ENCODE measurements around the gene MCAM.
A peak's percentile ranks its signal among the peaks of the same experiment; 100 is the strongest.

Gene MCAM, protein sequence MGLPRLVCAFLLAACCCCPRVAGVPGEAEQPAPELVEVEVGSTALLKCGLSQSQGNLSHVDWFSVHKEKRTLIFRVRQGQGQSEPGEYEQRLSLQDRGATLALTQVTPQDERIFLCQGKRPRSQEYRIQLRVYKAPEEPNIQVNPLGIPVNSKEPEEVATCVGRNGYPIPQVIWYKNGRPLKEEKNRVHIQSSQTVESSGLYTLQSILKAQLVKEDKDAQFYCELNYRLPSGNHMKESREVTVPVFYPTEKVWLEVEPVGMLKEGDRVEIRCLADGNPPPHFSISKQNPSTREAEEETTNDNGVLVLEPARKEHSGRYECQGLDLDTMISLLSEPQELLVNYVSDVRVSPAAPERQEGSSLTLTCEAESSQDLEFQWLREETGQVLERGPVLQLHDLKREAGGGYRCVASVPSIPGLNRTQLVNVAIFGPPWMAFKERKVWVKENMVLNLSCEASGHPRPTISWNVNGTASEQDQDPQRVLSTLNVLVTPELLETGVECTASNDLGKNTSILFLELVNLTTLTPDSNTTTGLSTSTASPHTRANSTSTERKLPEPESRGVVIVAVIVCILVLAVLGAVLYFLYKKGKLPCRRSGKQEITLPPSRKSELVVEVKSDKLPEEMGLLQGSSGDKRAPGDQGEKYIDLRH

DNA sequence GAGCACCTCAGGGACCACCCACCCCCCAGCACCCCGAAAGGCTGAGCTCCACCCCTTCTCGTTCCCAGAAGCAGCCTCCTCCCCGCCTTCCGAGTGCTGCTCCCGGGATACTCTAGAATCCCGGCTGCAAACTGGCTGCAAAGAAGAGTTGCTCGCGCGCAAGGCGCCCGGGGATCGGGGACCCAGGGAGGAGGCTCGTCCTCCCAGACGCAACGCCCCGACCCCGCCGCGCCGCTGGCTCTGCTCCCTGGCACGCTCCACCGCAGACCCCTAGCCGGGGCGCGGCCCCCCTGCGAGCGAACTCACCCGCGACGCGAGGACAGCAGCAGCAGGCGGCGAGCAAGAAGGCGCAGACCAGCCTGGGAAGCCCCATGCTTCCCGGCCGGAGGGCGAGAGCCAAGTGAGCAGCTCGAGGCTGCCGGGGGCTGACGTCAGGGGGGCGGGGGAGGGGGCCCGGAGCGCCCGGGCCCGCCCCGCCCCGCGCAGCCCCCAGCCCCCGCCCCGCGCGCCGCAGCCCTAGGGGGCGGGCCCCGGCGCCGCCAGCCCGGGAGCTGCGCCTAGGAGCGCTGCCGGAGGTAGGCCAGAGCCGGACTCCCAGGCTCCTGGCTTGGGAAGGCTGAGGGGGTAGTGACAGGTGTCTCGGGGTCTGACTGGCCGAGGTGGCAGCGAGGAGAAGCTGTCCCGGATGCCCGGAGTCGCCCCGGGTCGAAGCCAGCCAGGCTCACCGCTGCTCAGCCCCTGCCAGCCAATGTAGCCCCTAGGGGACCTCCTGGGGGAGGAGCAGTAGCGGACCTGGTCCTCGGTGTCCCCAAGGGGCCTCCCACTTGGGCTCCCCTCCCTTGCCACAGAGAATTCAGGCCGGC is at the start of gene MCAM:
Gene MCAM (minus strand): TSS at position 402 of the 863 bp plus-strand sequence. CDS start 29 bp downstream, at position 373.
- H3K27ac Mint-ChIP-seq, result no peak within 1 kb of the TSS
- peaks cover 37% of the 10 kb centered on the region for H3K27me3 Mint-ChIP-seq (ENCODE audit: low read depth)
- peaks cover 21% of the 10 kb centered on the region for H3K4me1 Mint-ChIP-seq (ENCODE audit: low read depth)
- peak within 1 kb of the TSS; percentile 50 for H3K4me3 Mint-ChIP-seq
- no peak for DNase-seq (ENCODE audit: low spot score)
- H3K36me3 Mint-ChIP-seq (ENCODE audit: low read depth), result no peaks in the 10 kb centered on the region
- no peaks in the 10 kb centered on the region for H3K9me3 Mint-ChIP-seq

DNA sequence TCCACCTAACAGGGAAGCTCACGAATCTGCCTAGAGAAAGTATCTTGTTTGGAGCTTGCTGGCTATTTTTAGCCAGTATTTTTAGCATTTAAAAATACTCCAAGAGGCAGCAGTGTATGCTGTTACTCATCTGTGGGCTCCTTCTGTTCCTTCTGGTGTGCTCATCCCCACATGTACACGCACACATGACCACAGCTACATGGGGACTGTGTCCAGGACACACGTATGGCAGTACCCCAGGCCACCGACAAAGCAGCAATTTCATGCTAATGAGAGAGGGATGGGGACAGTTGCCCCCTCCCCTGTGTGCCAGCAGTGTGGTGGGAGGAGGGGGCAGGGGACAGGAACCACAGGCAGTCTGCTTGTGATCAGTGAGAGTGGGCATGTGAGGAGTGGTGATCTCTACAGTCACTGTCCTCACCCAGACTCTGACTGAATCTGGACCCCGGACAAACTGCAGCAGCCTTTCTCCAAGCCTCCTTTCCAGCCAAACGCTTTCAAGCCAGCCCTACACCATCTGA is 48.2 kb upstream of the MCAM start:
- Mint-ChIP-seq H3K27ac (no peak overlapping the region), H3K9me3 (no peaks in the 10 kb centered on the region), H3K4me3 (peak overlapping the region; percentile 87)

DNA sequence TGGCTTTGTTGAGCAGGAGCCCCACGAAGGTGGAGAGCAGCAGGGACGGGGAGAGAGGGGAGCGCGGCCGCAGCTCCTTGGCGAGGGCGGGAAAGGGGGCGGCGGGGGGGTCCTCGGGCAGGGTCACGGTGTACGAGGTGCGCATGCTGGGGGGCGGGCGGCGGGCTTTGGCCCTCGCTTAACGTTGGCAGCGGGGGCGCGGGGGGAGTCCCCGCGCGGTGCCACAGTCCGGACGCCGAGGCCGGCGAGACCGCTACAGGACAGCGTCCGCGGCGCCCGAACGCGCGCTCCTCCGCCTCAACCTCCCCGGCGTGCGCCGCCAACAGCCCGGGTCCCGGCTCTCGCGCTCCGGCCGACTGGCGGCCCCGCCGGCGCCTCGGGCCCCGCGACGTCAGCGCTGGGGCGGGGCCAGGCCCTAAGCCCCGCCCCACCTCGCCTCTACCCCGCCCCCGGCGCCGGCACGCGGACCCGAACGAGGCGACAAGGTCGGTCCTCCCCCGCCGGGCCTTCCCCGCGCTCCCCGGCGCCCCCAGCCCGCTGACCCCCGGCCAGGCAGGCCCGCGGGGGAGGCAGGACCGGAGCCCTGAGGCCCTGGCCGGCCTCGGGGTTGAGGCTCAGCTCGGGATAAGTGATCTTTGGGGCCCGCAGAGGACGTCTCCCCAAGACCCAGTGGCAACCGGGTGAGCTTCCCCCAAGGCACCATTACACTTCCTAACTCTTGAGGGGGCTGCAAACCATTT is 47.1 kb upstream of the MCAM start:
- H3K36me3 Mint-ChIP-seq (ENCODE audit: low read depth), result no peaks in the 10 kb centered on the region
- peak overlapping the region; percentile 87 for H3K4me3 Mint-ChIP-seq
- H3K4me1 Mint-ChIP-seq (ENCODE audit: low read depth), result peaks cover 10% of the 10 kb centered on the region
- H3K9me3 Mint-ChIP-seq, result no peaks in the 10 kb centered on the region
- no peak overlapping the region for H3K27ac Mint-ChIP-seq
- DNase-seq (ENCODE audit: low spot score), result peak; percentile 60
- peaks cover 35% of the 10 kb centered on the region for H3K27me3 Mint-ChIP-seq (ENCODE audit: low read depth)

More for the DNA sequence above, 48.2 kb upstream of the MCAM start:
- Mint-ChIP-seq H3K4me1 (ENCODE audit: low read depth) (peaks cover 5% of the 10 kb centered on the region), H3K27me3 (ENCODE audit: low read depth) (peaks cover 35% of the 10 kb centered on the region), H3K36me3 (ENCODE audit: low read depth) (no peaks in the 10 kb centered on the region)
- no peak for DNase-seq (ENCODE audit: low spot score)

DNA sequence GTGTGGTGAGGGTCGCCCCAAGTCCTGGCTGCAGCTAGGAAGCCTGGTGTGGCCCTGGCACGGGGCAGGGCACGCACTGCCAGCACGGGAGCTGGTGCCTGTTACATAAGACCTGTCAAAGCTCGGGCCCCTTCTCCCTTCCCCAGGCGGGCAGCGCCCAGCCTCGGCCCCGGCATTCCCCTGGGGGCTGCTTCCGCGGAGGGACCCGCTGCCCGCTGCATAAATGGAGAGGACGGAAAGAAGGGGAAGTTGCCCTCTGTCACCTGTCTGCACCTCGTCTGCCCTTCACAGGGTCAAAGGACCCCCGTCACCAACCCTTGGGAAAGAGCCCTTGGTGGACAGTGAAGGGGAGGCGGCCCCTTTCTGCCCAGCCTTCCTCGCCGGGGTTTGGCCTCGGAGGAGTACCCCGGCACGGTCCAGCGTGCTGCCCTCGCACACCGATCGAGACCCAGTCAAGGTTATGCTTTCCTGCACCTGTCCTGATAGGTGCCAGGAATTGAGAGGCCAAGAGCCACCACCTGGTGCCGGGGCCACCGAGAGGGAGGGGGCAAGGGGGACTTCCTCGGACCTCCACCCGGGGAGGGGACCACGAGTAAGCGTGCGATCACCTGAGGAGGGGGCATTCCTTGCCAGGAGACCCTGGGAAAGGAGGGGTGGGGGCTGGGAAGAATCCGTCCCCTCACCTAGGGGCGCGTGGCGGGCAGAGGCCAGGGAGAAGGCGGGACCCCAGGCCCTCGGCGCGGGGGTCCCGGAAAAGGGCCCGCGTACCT is 46.3 kb upstream of the MCAM start:
- Mint-ChIP-seq H3K4me1 (ENCODE audit: low read depth) (peaks cover 10% of the 10 kb centered on the region), H3K27me3 (ENCODE audit: low read depth) (peaks cover 35% of the 10 kb centered on the region), H3K27ac (no peak overlapping the region), H3K4me3 (peak overlapping the region; percentile 36), H3K36me3 (ENCODE audit: low read depth) (no peaks in the 10 kb centered on the region), H3K9me3 (no peaks in the 10 kb centered on the region)
- no peak for DNase-seq (ENCODE audit: low spot score)

DNA sequence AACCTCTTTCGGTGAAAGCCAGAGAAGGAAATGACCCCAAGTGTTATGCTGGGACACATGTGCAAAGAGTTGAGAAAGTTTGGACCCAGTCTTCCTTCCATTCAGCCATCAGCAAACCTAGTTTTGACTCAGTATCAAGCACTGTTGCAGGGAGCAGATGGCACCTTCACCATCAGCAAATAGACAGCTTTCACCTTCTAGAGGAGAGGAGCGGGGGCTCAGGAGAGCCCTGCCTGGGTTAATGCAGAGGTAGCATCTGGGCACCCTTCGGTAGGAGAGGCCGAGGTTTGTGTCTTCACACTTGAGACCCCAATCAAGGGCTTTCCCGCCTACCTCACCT is 45.8 kb upstream of the MCAM start:
- H3K4me1 Mint-ChIP-seq (ENCODE audit: low read depth), result peaks cover 10% of the 10 kb centered on the region
- H3K27me3 Mint-ChIP-seq (ENCODE audit: low read depth), result peaks cover 35% of the 10 kb centered on the region
- no peaks in the 10 kb centered on the region for H3K36me3 Mint-ChIP-seq (ENCODE audit: low read depth)
- no peak overlapping the region for H3K27ac Mint-ChIP-seq
- H3K9me3 Mint-ChIP-seq, result no peaks in the 10 kb centered on the region
- no peak for DNase-seq (ENCODE audit: low spot score)
- no peak overlapping the region for H3K4me3 Mint-ChIP-seq

DNA sequence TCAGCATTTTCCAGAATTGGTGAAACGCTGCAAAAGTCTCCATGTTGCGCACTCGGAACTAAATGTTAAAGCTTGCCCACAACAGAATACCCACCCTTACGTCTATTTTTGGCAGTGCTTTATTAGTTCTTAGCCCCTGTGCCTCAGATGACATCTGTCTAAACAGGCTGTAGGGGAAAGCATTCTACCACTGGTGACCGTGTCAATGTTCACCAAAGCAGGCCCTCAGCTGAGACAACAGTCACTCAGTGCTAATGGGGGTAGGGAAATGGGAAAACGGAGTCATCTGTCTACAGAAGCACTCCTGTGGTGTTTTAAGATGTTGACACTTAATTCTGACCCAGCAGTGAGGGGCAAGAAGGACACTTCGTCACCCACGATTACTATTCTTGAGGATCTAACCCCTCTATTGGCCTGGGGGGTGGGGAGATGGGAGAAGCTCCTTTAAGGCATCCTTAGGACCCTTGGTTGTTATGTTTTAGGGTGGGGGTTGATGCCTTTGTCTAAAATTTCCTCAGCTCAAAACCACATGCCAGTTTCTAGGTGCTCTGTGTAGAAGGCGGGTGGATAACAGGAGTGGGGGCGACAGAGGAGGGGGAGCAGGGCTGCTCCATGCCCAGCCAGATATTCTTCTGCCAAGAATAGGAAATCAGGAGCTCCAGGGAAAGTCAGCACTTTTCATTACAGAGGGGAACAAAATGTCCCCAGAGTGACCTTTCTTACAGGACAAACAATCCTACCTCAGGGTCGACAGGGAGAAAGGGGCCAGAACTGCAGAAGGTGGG is 45.2 kb upstream of the MCAM start:
- Mint-ChIP-seq H3K4me1 (ENCODE audit: low read depth) (peaks cover 10% of the 10 kb centered on the region), H3K27ac (no peak overlapping the region), H3K4me3 (no peak overlapping the region), H3K9me3 (no peaks in the 10 kb centered on the region), H3K36me3 (ENCODE audit: low read depth) (no peaks in the 10 kb centered on the region), H3K27me3 (ENCODE audit: low read depth) (peaks cover 33% of the 10 kb centered on the region)
- no peak for DNase-seq (ENCODE audit: low spot score)

DNA sequence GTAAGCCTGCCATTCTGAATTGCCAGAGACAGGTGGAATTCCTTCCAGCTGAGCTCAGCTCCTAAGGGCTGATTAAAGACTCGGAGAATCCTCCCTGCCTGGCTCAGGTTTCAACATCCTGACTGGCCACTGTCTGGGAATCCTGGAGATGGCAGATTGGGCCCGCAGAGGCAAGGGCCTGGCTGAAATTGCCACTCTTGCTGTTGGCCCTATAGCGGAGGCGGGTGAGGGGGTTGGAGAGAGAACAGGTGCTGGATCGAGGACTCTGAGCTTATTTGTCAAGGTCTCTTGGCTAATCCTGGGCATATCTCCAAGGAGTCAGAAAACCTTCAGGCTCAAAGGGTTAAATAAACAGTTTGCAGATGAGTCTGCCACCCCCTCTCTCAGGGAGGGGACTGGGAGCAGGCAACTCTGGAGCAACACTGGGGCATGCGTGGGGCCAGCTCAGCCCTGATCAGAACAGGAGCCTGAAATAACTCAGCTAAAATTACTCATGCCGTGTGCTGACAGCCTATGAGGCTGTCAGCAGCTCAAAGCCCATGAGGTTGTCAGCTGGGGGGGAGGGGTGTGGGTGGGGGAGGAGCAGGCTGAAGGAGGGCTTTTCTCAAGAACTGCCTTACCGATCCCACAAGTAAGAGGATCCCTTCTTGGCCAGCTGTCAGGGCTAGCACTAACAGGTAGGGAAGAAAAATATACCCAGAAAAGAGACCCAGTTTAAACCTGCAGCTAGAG is 44.3 kb upstream of the MCAM start:
- Mint-ChIP-seq H3K4me3 (no peak overlapping the region), H3K27ac (no peak overlapping the region), H3K9me3 (no peaks in the 10 kb centered on the region), H3K36me3 (ENCODE audit: low read depth) (no peaks in the 10 kb centered on the region), H3K4me1 (ENCODE audit: low read depth) (peaks cover 13% of the 10 kb centered on the region), H3K27me3 (ENCODE audit: low read depth) (peaks cover 26% of the 10 kb centered on the region)
- peak; percentile 63 for DNase-seq (ENCODE audit: low spot score)

DNA sequence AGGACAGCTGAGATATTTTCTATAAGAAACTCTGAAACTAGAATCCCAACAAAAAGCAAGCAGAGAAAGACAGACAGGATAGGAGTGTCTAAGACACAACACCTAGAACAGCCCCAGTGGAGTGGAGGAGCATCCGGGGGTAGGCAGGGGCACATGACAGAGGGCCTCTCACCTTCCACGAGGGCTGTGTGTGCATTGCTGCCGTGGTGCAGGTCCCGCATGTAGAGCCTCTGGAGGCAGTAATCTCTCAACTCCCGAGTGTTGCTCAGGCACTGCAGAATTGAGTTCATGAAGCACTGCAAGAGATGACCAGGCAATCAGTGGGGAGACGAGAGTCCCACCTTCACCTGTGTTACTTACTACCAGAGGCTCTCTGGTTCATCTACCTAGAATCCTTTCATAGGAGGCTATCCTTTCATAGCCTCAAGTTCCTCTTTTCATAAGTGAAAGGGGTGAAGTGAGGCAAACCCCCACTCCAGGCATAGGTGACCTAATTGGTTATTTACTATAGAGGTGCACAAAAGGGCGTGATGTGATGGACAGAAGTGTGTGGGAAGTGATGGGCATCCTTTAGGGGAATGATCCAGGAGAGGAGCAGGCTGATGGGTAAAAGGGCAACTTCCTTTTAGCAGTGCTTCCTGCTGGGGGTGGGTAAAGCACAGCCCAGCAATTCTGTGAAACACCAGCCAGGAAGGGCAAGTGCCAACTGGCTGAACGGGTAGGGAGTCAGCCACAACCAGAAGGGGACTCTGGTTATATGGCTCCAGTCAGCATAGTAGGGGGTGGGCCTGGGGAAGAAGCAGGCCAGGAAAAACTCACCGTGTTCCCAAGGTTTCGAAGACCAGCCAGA is 42.7 kb upstream of the MCAM start:
- DNase-seq (ENCODE audit: low spot score), result no peak
- H3K27ac Mint-ChIP-seq, result no peak overlapping the region
- no peaks in the 10 kb centered on the region for H3K36me3 Mint-ChIP-seq (ENCODE audit: low read depth)
- H3K9me3 Mint-ChIP-seq, result no peaks in the 10 kb centered on the region
- peaks cover 13% of the 10 kb centered on the region for H3K4me1 Mint-ChIP-seq (ENCODE audit: low read depth)
- no peak overlapping the region for H3K4me3 Mint-ChIP-seq
- H3K27me3 Mint-ChIP-seq (ENCODE audit: low read depth), result peaks cover 19% of the 10 kb centered on the region

DNA sequence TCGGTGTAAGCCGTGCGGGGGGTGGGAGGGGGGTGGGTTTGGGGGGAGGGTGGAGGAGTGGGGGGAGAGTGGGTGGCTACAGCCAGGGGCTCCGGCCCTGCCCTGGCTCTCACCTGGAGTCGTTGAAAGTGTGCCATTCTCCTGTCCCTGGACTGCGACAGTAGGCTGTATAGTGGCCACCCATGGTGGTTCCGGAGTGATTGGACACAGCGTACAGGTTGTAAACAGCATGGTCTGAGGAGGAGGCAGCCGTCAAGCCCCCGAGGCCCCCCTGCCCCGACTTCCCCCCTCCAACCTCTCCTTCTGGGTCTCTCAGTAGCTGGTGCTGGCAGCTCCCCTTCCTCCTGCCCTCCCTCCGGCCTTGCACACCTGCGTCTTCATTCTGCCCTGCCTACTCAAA is 40.1 kb upstream of the MCAM start:
- no peaks in the 10 kb centered on the region for H3K36me3 Mint-ChIP-seq (ENCODE audit: low read depth)
- H3K27ac Mint-ChIP-seq, result no peak overlapping the region
- peak overlapping the region; percentile 69 for H3K4me3 Mint-ChIP-seq
- DNase-seq (ENCODE audit: low spot score), result no peak
- peaks cover 9% of the 10 kb centered on the region for H3K4me1 Mint-ChIP-seq (ENCODE audit: low read depth)
- no peaks in the 10 kb centered on the region for H3K9me3 Mint-ChIP-seq
- peaks cover 13% of the 10 kb centered on the region for H3K27me3 Mint-ChIP-seq (ENCODE audit: low read depth)

DNA sequence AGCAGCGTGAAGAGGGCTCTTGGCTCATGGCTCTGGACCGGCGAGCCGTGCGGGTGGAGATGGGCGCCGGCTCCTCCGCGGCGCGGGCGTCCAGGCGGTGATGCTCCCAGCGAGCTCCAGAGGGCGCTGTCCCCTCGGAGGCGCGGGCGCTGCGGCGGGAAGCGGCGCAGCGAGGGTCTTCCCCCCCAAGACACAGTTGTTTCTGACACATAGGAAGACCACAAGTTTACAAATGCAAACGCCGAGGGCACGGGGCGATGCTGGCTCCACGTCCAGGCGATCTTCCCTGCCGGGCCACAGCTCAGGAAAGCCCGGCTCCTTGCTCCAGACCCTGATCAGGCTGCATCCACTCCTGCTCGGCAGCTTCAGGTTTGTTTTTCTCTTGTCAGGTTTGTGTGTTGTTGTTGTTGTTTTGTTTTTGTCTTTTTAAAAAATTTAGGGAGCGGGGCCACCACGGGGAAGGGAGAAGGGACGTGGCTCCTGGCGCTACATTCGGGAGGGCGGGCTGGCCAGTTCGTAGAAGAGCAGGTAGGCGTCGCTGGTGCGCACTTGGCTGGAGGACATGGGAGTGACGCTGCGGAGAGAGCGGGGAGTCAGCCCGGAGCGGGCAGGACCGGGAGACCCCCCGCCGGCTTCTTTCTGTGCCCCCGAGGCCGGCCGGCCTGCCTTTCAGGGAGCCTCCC is 39.6 kb upstream of the MCAM start:
- DNase-seq (ENCODE audit: low spot score), result peak; percentile 66
- H3K36me3 Mint-ChIP-seq (ENCODE audit: low read depth), result no peaks in the 10 kb centered on the region
- peaks cover 17% of the 10 kb centered on the region for H3K27me3 Mint-ChIP-seq (ENCODE audit: low read depth)
- H3K27ac Mint-ChIP-seq, result peak overlapping the region; percentile 70
- H3K4me3 Mint-ChIP-seq, result peak overlapping the region; percentile 91
- peaks cover 9% of the 10 kb centered on the region for H3K4me1 Mint-ChIP-seq (ENCODE audit: low read depth)
- no peaks in the 10 kb centered on the region for H3K9me3 Mint-ChIP-seq

Measured in T-helper 2 cell treated with Interferon-gamma antibody and Interleukin-4, amounts not matched to agents 5 μg/mL and 100 μg/mL, for 36 hours (primary cell).